Measurements from ENCODE around the gene STPG1.

Gene STPG1

GRCh38 chr1:24383381-24383940, 30.1 kb downstream of the STPG1 start:
- Histone ChIP-seq H3K36me3 (no peaks in the 10 kb centered on the region), H3K9me3 (no peaks in the 10 kb centered on the region), H3K4me3 (ENCODE audit: low read depth, low read length) (no peak overlapping the region), H3K4me1 (no peaks in the 10 kb centered on the region), H3K27me3 (no peaks in the 10 kb centered on the region)
- TF ChIP-seq CTCF (IDR thresholded peaks at IDR 0.05; ENCODE audit: low read depth, low read length): no peak
- no peak for DNase-seq

- no peak overlapping the region for H3K4me3 ChIP-seq (ENCODE audit: low read depth, low read length)
- no peak for DNase-seq
- no peaks in the 10 kb centered on the region for H3K36me3 ChIP-seq
- no peak for TF ChIP-seq CTCF (IDR thresholded peaks at IDR 0.05; ENCODE audit: low read depth, low read length)
- no peaks in the 10 kb centered on the region for H3K4me1 ChIP-seq
- H3K9me3 ChIP-seq: no peaks in the 10 kb centered on the region
- H3K27me3 ChIP-seq: no peaks in the 10 kb centered on the region
Observed at GRCh38 chr1:24382165-24382577, 31.4 kb downstream of the STPG1 start.

DNA sequence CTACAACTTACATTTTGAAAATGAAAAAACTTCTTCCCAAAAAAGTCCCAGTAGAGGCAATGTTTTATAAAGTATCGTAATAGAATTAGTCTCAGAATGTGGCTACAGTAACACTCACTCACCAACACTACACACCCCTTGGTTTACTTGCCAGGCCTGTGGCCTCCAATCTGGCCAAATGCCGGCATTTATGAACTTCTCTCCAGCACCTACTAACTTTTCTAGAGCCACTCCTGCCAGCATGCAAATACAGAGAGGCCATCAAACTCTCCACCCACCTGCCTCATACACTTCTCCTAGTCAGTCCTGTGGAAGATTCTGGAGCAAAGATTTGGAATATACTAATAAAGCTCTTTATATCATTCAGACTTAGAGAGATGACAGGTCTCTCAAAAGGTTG, 32.3 kb downstream of the STPG1 start:
- no peaks in the 10 kb centered on the region for H3K36me3 ChIP-seq
- TF ChIP-seq CTCF (IDR thresholded peaks at IDR 0.05; ENCODE audit: low read depth, low read length): no peak
- no peaks in the 10 kb centered on the region for H3K27me3 ChIP-seq
- DNase-seq: no peak
- H3K4me3 ChIP-seq (ENCODE audit: low read depth, low read length): no peak overlapping the region
- H3K4me1 ChIP-seq: no peaks in the 10 kb centered on the region
- no peaks in the 10 kb centered on the region for H3K9me3 ChIP-seq

DNA sequence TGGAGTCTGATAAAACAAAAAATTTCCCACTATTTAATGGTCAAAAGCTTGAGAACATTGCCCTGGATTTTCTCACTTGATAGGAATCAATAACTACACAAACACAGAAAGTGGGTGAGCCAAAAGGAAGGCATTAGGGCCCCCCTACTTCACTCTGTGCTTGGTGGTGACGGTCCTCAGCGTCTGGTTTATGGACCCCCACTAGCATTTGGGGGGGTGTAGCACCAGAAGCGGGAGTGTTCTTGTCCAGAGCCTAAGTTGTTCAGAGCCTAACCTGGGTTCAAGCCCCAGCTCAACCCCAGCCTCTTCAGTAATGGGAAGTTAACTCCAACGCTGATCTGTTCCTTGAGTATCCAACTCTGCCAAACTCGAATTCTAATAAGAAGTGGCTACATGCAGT, 33.1 kb downstream of the STPG1 start:
- no peak for DNase-seq
- Histone ChIP-seq H3K36me3 (no peaks in the 10 kb centered on the region), H3K9me3 (no peaks in the 10 kb centered on the region), H3K27me3 (no peaks in the 10 kb centered on the region), H3K4me3 (ENCODE audit: low read depth, low read length) (no peak overlapping the region), H3K4me1 (no peaks in the 10 kb centered on the region)
- no peak for TF ChIP-seq CTCF (IDR thresholded peaks at IDR 0.05; ENCODE audit: low read depth, low read length)

- no peak for DNase-seq
- no peak for TF ChIP-seq CTCF (IDR thresholded peaks at IDR 0.05; ENCODE audit: low read depth, low read length)
- Histone ChIP-seq H3K36me3 (no peaks in the 10 kb centered on the region), H3K9me3 (no peaks in the 10 kb centered on the region), H3K4me1 (no peaks in the 10 kb centered on the region), H3K4me3 (ENCODE audit: low read depth, low read length) (no peak overlapping the region), H3K27me3 (no peaks in the 10 kb centered on the region)
Observed at GRCh38 chr1:24379733-24380315, 33.8 kb downstream of the STPG1 start.

GRCh38 chr1:24374891-24375786, 38.4 kb downstream of the STPG1 start:
- no peak overlapping the region for H3K4me3 ChIP-seq (ENCODE audit: low read depth, low read length)
- no peaks in the 10 kb centered on the region for H3K36me3 ChIP-seq
- H3K27me3 ChIP-seq: no peaks in the 10 kb centered on the region
- DNase-seq: no peak
- no peaks in the 10 kb centered on the region for H3K4me1 ChIP-seq
- TF ChIP-seq CTCF (IDR thresholded peaks at IDR 0.05; ENCODE audit: low read depth, low read length): no peak
- no peaks in the 10 kb centered on the region for H3K9me3 ChIP-seq

Data from BE2C (cell line).